GM12801 (cell line): Measurements from ENCODE around the gene MAGI1.

Source experiments
- CTCF ChIP-seq: IDR thresholded peaks from one replicate; pipeline ENCODE4 v1.5.1; 2011; ENCODE audit warnings: control low read depth; ENCODE audit not compliant: insufficient read length; ENCODE audit errors: extremely low read depth

The MAGI1 gene

GRCh38 chr3:65532215-65532614 lies 506.5 kb downstream of the MAGI1 start:
- no peak for TF ChIP-seq CTCF

- TF ChIP-seq CTCF = no peak
These were observed 507.2 kb downstream of the MAGI1 start for GRCh38 chr3:65531499-65531898.

GRCh38 chr3:65526656-65527055 lies 512.1 kb downstream of the MAGI1 start:
- no peak for TF ChIP-seq CTCF

GRCh38 chr3:65524584-65524983 lies 514.1 kb downstream of the MAGI1 start:
- TF ChIP-seq CTCF = no peak

GRCh38 chr3:65523878-65524277 lies 514.8 kb downstream of the MAGI1 start:
- no peak for TF ChIP-seq CTCF

GRCh38 chr3:65521032-65521431 lies 517.7 kb downstream of the MAGI1 start:
- no peak for TF ChIP-seq CTCF

- no peak for TF ChIP-seq CTCF
These were observed 521.7 kb downstream of the MAGI1 start for GRCh38 chr3:65516998-65517397.
